Muscle layer of colon (tissue), 2 donors: Measurements from ENCODE around the gene NUP43.

Source experiments
- H3K27ac ChIP-seq: one replicate; pipeline ENCODE4 v1.7.0; 2013; ENCODE audit warnings: low read depth, mild to moderate bottlenecking, low read length, moderate library complexity
- H3K27me3 ChIP-seq, 2 donors: one replicate each; pipeline ENCODE4 v1.7.0; 2013; ENCODE audit warnings: low read length in 2 of 2, mild to moderate bottlenecking in 2 of 2; ENCODE audit not compliant: insufficient read depth in 2 of 2, control insufficient read depth in 1 of 2
- H3K36me3 ChIP-seq: one replicate; pipeline ENCODE4 v1.7.0; 2013; ENCODE audit warnings: mild to moderate bottlenecking, low read length; ENCODE audit not compliant: insufficient read depth
- H3K4me1 ChIP-seq: one replicate; pipeline ENCODE4 v1.7.0; 2013; ENCODE audit warnings: mild to moderate bottlenecking, low read length; ENCODE audit not compliant: insufficient read depth
- H3K4me3 ChIP-seq, 2 donors: one replicate each; pipeline ENCODE4 v1.7.0; 2013; ENCODE audit warnings: low read length in 2 of 2, low read depth in 1 of 2, mild to moderate bottlenecking in 1 of 2, moderate library complexity in 1 of 2
- H3K9ac ChIP-seq: one replicate; pipeline ENCODE4 v1.7.0; 2013; ENCODE audit warnings: low read length
- H3K9me3 ChIP-seq: one replicate; pipeline ENCODE4 v1.7.0; 2013; ENCODE audit warnings: mild to moderate bottlenecking, low read length
- donor health status: abdominal sarcoma.
- donor health status: Adenocarcinoma of cecum.

The NUP43 gene, protein sequence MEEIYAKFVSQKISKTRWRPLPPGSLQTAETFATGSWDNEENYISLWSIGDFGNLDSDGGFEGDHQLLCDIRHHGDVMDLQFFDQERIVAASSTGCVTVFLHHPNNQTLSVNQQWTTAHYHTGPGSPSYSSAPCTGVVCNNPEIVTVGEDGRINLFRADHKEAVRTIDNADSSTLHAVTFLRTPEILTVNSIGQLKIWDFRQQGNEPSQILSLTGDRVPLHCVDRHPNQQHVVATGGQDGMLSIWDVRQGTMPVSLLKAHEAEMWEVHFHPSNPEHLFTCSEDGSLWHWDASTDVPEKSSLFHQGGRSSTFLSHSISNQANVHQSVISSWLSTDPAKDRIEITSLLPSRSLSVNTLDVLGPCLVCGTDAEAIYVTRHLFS

DNA sequence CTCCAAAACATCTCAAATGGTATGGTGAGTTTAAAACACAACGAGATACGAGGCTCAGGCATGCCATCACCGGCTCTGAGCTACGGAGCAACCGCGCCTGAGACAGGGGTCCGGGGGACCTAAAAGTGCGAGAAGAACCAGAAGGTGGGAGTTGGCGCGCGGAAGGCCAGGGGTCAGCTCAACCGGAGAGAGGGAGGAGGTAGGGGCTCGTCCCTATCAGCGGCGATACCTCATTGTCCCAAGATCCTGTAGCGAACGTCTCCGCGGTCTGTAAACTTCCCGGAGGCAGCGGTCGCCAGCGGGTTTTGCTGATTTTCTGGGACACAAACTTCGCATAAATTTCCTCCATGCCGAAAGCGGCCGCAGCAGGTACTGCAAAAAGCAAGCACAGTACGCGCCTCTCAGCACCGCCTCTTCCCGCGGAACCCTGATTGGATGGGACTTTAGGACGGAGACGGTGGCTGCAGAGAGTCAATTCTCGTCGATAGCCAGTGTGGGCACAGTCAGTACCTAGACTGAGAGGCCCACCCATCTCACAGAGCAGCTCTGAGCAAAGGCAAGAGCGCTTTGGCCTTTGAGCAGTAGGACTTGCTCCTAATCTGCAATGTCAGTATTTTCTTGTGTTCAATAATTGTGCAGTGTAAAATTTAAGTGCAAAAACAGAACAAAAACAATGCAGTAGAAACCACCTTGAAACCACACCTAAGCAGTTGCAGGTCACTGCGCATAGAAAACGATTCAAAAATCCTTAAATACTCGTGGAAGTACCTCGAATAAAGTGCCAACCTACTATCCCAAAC lies at the start of gene NUP43:
Gene NUP43, minus strand, starts transcription at position 383 of the 800 bp plus-strand sequence. Its CDS starts 34 bp downstream, at position 349.
- peak within 1 kb of the TSS; percentile 61 to 86 for H3K4me3 ChIP-seq
- peaks cover 15% of the 10 kb centered on the region for H3K36me3 ChIP-seq
- H3K9ac ChIP-seq = peak within 1 kb of the TSS; percentile 64
- no peaks in the 10 kb centered on the region for H3K27me3 ChIP-seq
- H3K9me3 ChIP-seq = no peaks in the 10 kb centered on the region
- H3K27ac ChIP-seq = peak within 1 kb of the TSS; percentile 65
- H3K4me1 ChIP-seq = peaks cover 18% of the 10 kb centered on the region

- no peaks in the 10 kb centered on the region for H3K9me3 ChIP-seq
- H3K4me3 ChIP-seq = no peak overlapping the region
- no peak overlapping the region for H3K9ac ChIP-seq
- H3K36me3 ChIP-seq = peaks cover 8% of the 10 kb centered on the region
- H3K27me3 ChIP-seq = no peaks in the 10 kb centered on the region
- no peaks in the 10 kb centered on the region for H3K4me1 ChIP-seq
- H3K27ac ChIP-seq = no peak overlapping the region
Observed at GRCh38 chr6:149783551-149783950, 37.2 kb upstream of the NUP43 start.

GRCh38 chr6:149782337-149782736 lies 36.0 kb upstream of the NUP43 start:
- H3K9me3 ChIP-seq = no peaks in the 10 kb centered on the region
- H3K4me1 ChIP-seq = no peaks in the 10 kb centered on the region
- H3K27me3 ChIP-seq = no peaks in the 10 kb centered on the region
- no peak overlapping the region for H3K27ac ChIP-seq
- H3K9ac ChIP-seq = no peak overlapping the region
- H3K36me3 ChIP-seq = peaks cover 8% of the 10 kb centered on the region
- no peak overlapping the region for H3K4me3 ChIP-seq

GRCh38 chr6:149781715-149782114 lies 35.4 kb upstream of the NUP43 start:
- Histone ChIP-seq H3K27me3 (no peaks in the 10 kb centered on the region), H3K27ac (no peak overlapping the region), H3K36me3 (peaks cover 8% of the 10 kb centered on the region), H3K9me3 (no peaks in the 10 kb centered on the region), H3K9ac (no peak overlapping the region), H3K4me3 (no peak overlapping the region), H3K4me1 (no peaks in the 10 kb centered on the region)

DNA sequence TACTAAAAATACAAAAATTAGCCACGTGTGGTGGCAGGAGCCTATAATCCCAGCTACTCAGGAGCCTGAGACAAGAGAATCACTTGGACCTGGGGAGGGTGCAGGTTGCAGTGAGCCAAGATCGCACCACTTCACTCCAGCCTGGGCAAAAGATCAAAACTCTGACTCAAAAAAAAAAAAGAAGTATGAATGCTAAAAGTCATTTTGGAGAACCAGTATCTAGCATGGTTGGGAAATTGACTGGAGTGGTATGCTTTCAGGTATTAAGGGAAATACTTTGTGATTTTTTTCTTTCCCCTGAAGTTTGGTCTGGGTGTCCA lies 33.3 kb upstream of the NUP43 start:
- Histone ChIP-seq H3K27ac (no peak overlapping the region), H3K36me3 (peaks cover 8% of the 10 kb centered on the region), H3K4me3 (no peak overlapping the region), H3K9ac (no peak overlapping the region), H3K4me1 (no peaks in the 10 kb centered on the region), H3K27me3 (no peaks in the 10 kb centered on the region), H3K9me3 (no peaks in the 10 kb centered on the region)

DNA sequence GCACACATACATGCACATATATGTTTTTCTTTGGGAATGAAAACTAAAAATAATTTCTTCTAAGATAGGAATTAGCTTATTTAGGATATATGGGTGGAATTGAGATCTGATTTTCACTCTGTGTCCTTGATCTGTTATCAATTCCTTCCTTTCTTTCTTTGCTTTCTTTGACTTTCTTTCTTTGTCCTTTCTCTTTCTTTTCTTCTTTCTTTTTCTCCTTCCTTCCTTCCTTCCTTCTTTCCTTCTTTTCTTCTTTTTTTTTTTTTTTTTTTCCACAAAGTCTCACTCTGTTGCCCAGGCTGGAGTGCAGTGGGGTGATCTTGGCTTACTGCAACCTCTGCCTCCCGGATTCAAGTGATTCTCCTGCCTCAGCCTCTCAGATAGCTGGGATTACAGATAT lies 31.3 kb upstream of the NUP43 start:
- Histone ChIP-seq H3K9me3 (no peaks in the 10 kb centered on the region), H3K36me3 (no peaks in the 10 kb centered on the region), H3K27ac (no peak overlapping the region), H3K9ac (no peak overlapping the region), H3K4me1 (no peaks in the 10 kb centered on the region), H3K27me3 (no peaks in the 10 kb centered on the region), H3K4me3 (no peak overlapping the region)

- Histone ChIP-seq H3K4me1 (no peaks in the 10 kb centered on the region), H3K9me3 (no peaks in the 10 kb centered on the region), H3K9ac (no peak overlapping the region), H3K4me3 (no peak overlapping the region), H3K27me3 (no peaks in the 10 kb centered on the region), H3K27ac (no peak overlapping the region), H3K36me3 (peaks cover 11% of the 10 kb centered on the region)
Observed at GRCh38 chr6:149771925-149772324, 25.6 kb upstream of the NUP43 start.

GRCh38 chr6:149771185-149771584 lies 24.9 kb upstream of the NUP43 start:
- Histone ChIP-seq H3K9ac (no peak overlapping the region), H3K4me3 (no peak overlapping the region), H3K36me3 (peaks cover 15% of the 10 kb centered on the region), H3K27me3 (no peaks in the 10 kb centered on the region), H3K4me1 (no peaks in the 10 kb centered on the region), H3K9me3 (peaks cover 4% of the 10 kb centered on the region), H3K27ac (no peak overlapping the region)

GRCh38 chr6:149769676-149770075 lies 23.3 kb upstream of the NUP43 start:
- peaks cover 19% of the 10 kb centered on the region for H3K36me3 ChIP-seq
- H3K9me3 ChIP-seq = peaks cover 7% of the 10 kb centered on the region
- no peaks in the 10 kb centered on the region for H3K27me3 ChIP-seq
- H3K4me3 ChIP-seq = no peak overlapping the region
- H3K4me1 ChIP-seq = no peaks in the 10 kb centered on the region
- H3K27ac ChIP-seq = no peak overlapping the region
- no peak overlapping the region for H3K9ac ChIP-seq

- Histone ChIP-seq H3K9ac (no peak overlapping the region), H3K27ac (no peak overlapping the region), H3K4me3 (no peak overlapping the region), H3K27me3 (no peaks in the 10 kb centered on the region), H3K4me1 (no peaks in the 10 kb centered on the region), H3K9me3 (peaks cover 7% of the 10 kb centered on the region), H3K36me3 (peaks cover 11% of the 10 kb centered on the region)
Observed at GRCh38 chr6:149766156-149766769, 19.9 kb upstream of the NUP43 start.

GRCh38 chr6:149763866-149764265 lies 17.5 kb upstream of the NUP43 start:
- peaks cover 7% of the 10 kb centered on the region for H3K9me3 ChIP-seq
- H3K9ac ChIP-seq = no peak overlapping the region
- H3K27ac ChIP-seq = no peak overlapping the region
- peaks cover 19% of the 10 kb centered on the region for H3K36me3 ChIP-seq
- H3K4me3 ChIP-seq = no peak overlapping the region
- no peaks in the 10 kb centered on the region for H3K4me1 ChIP-seq
- no peaks in the 10 kb centered on the region for H3K27me3 ChIP-seq
